H1 (cell line): Measurements from ENCODE around the gene RILPL1.

Experiments used
- CTCF ChIP-seq, 3 experiments: IDR thresholded peaks; 1 replicate in 2 of 3; 2 replicates in 1 of 3; pipeline versions ENCODE4 v1.5.1 to v1.6.1; 2011; ENCODE audit warnings: low read length in 3 of 3, mild to moderate bottlenecking in 3 of 3, inconsistent platforms in 2 of 3, low read depth in 1 of 3, moderate library complexity in 1 of 3; ENCODE audit not compliant: insufficient read depth in 1 of 3; ENCODE audit errors: control extremely low read depth in 1 of 3
- EGR1 ChIP-seq: IDR thresholded peaks from 2 replicates; pipeline ENCODE4 v1.6.1; 2011; ENCODE audit warnings: low read depth, low read length, borderline replicate concordance
- EP300 ChIP-seq, 2 experiments: IDR thresholded peaks; 1 replicate in 1 of 2; 2 replicates in 1 of 2; pipeline ENCODE4 v1.6.1; 2011 to 2012; ENCODE audit warnings: low read depth in 2 of 2, low read length in 2 of 2, mild to moderate bottlenecking in 2 of 2, borderline replicate concordance in 1 of 2, inconsistent platforms in 1 of 2, moderate library complexity in 1 of 2
- FOSL1 ChIP-seq: IDR thresholded peaks from 2 replicates; pipeline ENCODE4 v1.6.1; 2011; ENCODE audit warnings: mild to moderate bottlenecking, low read depth, low read length, moderate library complexity; ENCODE audit not compliant: insufficient read depth
- POLR2A ChIP-seq, 2 experiments: IDR thresholded peaks; 1 replicate in 1 of 2; 2 replicates in 1 of 2; pipeline ENCODE4 v1.6.1; 2011; ENCODE audit warnings: low read depth in 2 of 2, low read length in 2 of 2, mild to moderate bottlenecking in 2 of 2; ENCODE audit errors: control extremely low read depth in 1 of 2
- SAP30 ChIP-seq: fragments of 300-600 bp; sonication (generic); IDR thresholded peaks from 2 replicates; pipeline ENCODE4 v1.7.1; 2012; ENCODE audit warnings: low read length, moderate library complexity, mild to moderate bottlenecking, inconsistent platforms; ENCODE audit not compliant: insufficient read depth, insufficient replicate concordance
- SP2 ChIP-seq: IDR thresholded peaks from 2 replicates; pipeline ENCODE4 v1.6.1; 2012; ENCODE audit warnings: mild to moderate bottlenecking, low read length, inconsistent platforms
- USF2 ChIP-seq: IDR thresholded peaks from 2 replicates; pipeline ENCODE4 v1.6.1; 2011; ENCODE audit warnings: low read length, improper control_type of control experiment

GRCh38 chr12:123578243-123578642 lies 44.7 kb upstream of the RILPL1 start:
- TF ChIP-seq SP2 (no peak), EGR1 (no peak), CTCF (IDR thresholded peaks at IDR 0.05; ENCODE audit: control extremely low read depth in 1 of 3, insufficient read depth in 1 of 3, low read depth in 1 of 3, low read length in 3 of 3) (no peak), FOSL1 (no peak), EP300 (IDR thresholded peaks at IDR 0.05; ENCODE audit: borderline replicate concordance in 1 of 2, low read depth in 2 of 2, low read length in 2 of 2) (no peak), USF2 (no peak), SAP30 (no peak), POLR2A (IDR thresholded peaks at IDR 0.05; ENCODE audit: control extremely low read depth in 1 of 2, low read depth in 2 of 2, low read length in 2 of 2) (no peak)
